Measurements from ENCODE around the gene GRB10. TPM values are rescaled to one million over a fixed set of nuclear protein-coding genes. Genes with fewer than 3 reads are reported as not detected.

Gene GRB10
- total and polyA plus RNA-seq, 11 donors = 14.7 to 38.2 (median 28.0) TPM

DNA sequence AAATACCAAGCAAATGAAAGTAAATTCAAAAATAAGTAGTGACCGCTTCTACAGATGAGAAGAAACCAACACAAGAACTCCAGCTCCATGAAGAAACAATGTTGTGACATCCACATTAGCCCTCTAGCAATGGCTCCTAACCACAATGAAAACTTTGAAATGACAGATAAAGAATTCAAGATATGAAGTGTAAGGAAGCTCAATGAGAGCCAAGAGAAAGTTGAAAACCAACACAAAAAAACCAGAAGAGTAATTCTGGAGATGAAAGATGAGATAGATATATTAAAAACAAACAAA is 149.3 kb downstream of the GRB10 start:
- 97 to 98% (median 98%) methylated on average over 1 of the region's 1 CpG for WGBS, 4 donors
- H3K36me3 ChIP-seq = no peaks in the 10 kb centered on the region
- intact Hi-C loops (cut with DNase I) = loop anchor here in 1 of 10 donors (5.0 kb wide), 1 partner anchor 34 kb away; no protein-coding TSS in a partner anchor
- no peak overlapping the region for H3K4me3 ChIP-seq
- ATAC-seq (no peak), DNase-seq (no peak)
- peaks cover 0 to 49% (median 24%) of the 10 kb centered on the region in 12 donors for H3K4me1 ChIP-seq
- H3K27me3 ChIP-seq = no peaks in the 10 kb centered on the region
- H3K9me3 ChIP-seq = peaks cover 0 to 25% (median 0%) of the 10 kb centered on the region in 12 donors
- no peak overlapping the region for H3K27ac ChIP-seq
- TF ChIP-seq, protein P1, sequence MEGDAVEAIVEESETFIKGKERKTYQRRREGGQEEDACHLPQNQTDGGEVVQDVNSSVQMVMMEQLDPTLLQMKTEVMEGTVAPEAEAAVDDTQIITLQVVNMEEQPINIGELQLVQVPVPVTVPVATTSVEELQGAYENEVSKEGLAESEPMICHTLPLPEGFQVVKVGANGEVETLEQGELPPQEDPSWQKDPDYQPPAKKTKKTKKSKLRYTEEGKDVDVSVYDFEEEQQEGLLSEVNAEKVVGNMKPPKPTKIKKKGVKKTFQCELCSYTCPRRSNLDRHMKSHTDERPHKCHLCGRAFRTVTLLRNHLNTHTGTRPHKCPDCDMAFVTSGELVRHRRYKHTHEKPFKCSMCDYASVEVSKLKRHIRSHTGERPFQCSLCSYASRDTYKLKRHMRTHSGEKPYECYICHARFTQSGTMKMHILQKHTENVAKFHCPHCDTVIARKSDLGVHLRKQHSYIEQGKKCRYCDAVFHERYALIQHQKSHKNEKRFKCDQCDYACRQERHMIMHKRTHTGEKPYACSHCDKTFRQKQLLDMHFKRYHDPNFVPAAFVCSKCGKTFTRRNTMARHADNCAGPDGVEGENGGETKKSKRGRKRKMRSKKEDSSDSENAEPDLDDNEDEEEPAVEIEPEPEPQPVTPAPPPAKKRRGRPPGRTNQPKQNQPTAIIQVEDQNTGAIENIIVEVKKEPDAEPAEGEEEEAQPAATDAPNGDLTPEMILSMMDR (IDR thresholded peaks at IDR 0.05) = no peak
- TF ChIP-seq POLR2A (IDR thresholded peaks at IDR 0.05) = no peak

DNA sequence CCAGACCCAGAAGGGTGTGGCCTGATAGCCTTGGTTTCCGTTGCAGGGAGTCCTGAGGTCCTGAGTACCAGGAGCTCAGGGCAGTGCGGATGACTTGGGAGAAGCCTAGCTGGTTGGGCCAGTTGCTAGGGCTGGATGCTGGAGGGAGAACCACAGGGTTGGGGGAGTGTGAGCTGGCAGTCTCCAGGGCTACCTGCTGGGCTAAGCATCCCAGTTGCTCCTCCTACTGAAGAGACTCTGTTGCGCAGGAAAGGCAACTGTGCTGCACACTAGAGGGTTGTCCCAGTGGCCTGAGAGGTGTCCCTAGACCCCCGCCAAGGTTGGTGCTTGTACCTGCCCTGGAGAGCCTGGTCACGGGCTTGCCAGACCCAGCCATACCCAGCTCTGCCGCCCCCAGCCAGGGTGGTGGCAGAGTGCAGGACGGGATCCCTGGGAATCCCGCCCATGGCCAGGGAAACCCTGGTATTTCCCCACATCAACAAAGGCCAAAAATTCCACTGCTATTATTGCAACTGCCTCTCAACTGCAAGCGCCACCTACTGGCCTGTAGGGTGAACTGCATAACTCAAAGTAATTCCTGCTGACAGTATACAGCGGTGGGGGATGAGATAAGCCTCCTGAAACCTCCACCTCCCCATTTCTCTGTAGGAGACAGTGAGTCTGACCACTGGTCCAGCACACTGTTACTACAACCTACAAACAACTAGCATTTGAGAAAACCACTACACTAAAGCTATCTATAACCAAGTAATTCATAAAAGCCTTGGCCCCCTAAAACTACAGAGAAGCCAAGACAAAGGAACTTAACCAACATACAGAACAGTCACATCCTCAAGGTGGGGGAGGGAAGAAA is 149.9 kb downstream of the GRB10 start:
- H3K36me3 ChIP-seq = no peaks in the 10 kb centered on the region
- intact Hi-C loops (cut with DNase I) = loop anchor here in 1 of 10 donors (5.0 kb wide), 1 partner anchor 35 kb away; no protein-coding TSS in a partner anchor
- peaks cover 0 to 19% (median 0%) of the 10 kb centered on the region in 12 donors for H3K9me3 ChIP-seq
- no peak overlapping the region for H3K27ac ChIP-seq
- DNase-seq (peak in 1 of 5 donors; percentile 7), ATAC-seq (peak; percentile 4 to 29 (median 20))
- H3K4me3 ChIP-seq = no peak overlapping the region
- TF ChIP-seq, protein P1 (IDR thresholded peaks at IDR 0.05) = peak; percentile 46 to 84 (median 63)
- no peak for TF ChIP-seq POLR2A (IDR thresholded peaks at IDR 0.05)
- H3K4me1 ChIP-seq = peaks cover 0 to 55% (median 25%) of the 10 kb centered on the region in 12 donors
- WGBS, 4 donors = 67 to 83% (median 77%) methylated on average over 6 to 10 of the region's 10 CpGs
- H3K27me3 ChIP-seq = no peaks in the 10 kb centered on the region

DNA sequence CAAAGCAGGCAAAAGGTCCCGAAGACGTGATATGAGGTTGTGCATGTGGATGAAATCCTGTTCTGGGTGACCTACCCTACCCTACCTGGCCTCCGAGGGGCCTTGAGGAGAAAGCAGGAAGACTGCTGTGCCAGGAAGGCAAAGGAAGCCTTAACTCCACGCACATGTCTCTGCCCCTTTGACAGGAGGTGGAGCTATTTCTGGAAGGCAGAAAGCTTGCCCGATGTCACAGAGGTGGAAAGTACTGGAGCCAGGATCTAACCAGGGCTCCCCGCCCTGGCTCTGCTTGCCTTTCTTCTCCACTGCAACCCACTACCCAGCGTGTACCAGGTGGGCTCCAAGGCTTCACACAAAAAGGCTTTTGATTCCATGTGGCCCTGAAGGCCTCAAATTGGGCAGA is 151.1 kb downstream of the GRB10 start:
- peaks cover 0 to 15% (median 0%) of the 10 kb centered on the region in 12 donors for H3K9me3 ChIP-seq

More for the DNA sequence above, 151.1 kb downstream of the GRB10 start:
- ATAC-seq = peak in 3 of 4 donors; percentile 46 to 71 (median 64)
- no peak overlapping the region for H3K4me3 ChIP-seq
- H3K27me3 ChIP-seq = no peaks in the 10 kb centered on the region
- H3K27ac ChIP-seq = peak overlapping the region in 8 of 12 donors; percentile 2 to 77 (median 36)
- H3K36me3 ChIP-seq = peaks cover 0 to 4% (median 1%) of the 10 kb centered on the region in 9 donors
- H3K4me1 ChIP-seq = peaks cover 0 to 63% (median 25%) of the 10 kb centered on the region in 12 donors
- whole genome bisulfite sequencing, 4 donors = 46 to 62% (median 61%) methylated on average over 7 of the region's 7 CpGs
- intact Hi-C loops (cut with DNase I) = loop anchor here in 2 of 10 donors (2.0 to 5.0 kb wide), 2 partner anchors 31 to 36 kb away; no protein-coding TSS in a partner anchor
- TF ChIP-seq, protein P1 (IDR thresholded peaks at IDR 0.05) = no peak
- TF ChIP-seq POLR2A (IDR thresholded peaks at IDR 0.05) = no peak
- DNase-seq = peak in 1 of 5 donors; percentile 45
